Measurements from ENCODE around the gene OR10G3.
A peak's percentile ranks its signal among the peaks of the same experiment; 100 is the strongest.
"Not testable (repeated sequence)": the region's sequence is repeated elsewhere in the genome, so short reads cannot be mapped to it uniquely, and the experiment has no call there.

The OR10G3 gene, protein sequence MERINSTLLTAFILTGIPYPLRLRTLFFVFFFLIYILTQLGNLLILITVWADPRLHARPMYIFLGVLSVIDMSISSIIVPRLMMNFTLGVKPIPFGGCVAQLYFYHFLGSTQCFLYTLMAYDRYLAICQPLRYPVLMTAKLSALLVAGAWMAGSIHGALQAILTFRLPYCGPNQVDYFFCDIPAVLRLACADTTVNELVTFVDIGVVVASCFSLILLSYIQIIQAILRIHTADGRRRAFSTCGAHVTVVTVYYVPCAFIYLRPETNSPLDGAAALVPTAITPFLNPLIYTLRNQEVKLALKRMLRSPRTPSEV

DNA sequence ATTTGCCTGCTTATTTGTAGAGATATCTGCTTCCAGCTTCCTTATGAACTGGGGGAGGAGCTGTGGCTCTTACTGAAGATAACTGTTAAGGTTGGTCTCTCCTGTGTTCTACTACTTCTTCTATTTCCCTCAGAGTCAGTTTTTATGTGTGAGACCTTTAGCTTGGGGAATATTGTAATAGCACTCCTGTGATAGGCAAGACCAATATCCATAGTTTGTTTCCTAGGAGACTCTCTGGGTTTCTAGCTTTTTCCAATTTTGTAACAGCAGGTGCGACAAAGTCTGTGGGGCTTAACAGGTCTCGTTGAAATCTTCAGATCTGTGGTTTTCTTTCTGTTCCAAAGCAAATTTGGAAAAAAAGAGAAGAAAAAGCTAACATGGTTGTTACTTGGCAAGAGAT is at the start of gene OR10G3:
OR10G3 (minus strand) TSS at position 101 of the 400 bp plus-strand sequence. CDS start 9,332 bp downstream, outside the sequence.
- no peak for DNase-seq

GRCh38 chr14:21626491-21627230 is 46.8 kb upstream of the OR10G3 start:
- DNase-seq = no peak

DNA sequence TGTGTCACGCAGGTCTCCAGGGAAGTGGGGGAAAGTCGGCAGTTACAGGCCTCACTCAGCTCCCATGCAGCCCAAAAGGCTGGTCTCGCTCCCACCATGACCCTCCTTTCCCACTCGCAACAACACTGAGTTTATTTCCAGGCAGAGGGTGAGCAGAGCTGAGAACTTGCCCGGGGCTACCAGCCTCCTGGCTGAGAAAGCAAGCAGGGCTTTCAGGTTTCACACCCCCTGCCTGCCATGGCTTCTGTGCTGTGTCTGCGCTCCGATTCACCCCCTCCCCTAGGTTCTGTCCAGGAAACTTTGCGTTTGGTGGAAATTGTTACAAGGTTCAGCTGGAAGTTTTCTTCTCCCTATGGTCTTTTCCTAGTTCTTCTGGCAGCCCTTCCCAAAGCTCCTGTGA is 37.7 kb upstream of the OR10G3 start:
- DNase-seq = no peak

- DNase-seq = no peak
Observed at GRCh38 chr14:21614240-21614639, 34.4 kb upstream of the OR10G3 start.

DNA sequence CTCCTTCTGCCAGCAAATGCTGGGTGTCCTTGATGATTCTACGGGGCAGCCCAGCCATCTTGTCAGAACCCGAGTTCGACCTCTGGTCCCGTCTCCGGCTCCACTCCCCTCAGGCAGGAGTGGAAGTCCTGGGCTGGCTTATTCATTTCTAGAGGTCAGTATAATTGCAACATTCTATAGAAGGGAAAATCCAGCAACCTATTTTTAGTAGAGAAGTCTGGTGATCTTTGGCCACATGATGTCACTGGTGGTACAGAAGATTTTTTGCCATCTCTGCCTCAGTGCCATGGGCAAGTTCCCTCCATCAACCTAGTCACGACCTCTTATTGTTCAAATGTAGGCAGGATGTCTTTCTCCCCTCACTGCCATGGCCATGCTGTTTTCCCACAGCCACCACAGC is 32.4 kb upstream of the OR10G3 start:
- DNase-seq = no peak

DNA sequence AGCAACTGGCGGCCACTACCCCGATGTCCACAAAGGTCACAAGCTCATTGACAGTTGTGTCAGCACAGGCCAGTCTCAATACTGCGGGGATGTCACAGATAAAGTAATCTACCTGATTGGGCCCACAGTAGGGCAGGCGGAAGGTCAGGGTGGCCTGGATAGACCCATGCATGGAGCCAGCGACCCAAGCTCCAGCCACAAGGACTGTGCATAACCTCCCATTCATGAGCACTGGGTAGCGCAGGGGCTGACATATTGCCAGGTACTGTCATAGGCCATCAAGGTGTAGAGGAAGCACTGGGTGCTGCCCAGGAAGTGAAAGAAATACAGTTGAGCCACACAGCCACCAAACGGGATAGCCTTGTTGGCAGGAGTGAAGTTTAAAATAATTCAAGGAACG is 22.3 kb upstream of the OR10G3 start:
- DNase-seq = not testable (repeated sequence)

DNA sequence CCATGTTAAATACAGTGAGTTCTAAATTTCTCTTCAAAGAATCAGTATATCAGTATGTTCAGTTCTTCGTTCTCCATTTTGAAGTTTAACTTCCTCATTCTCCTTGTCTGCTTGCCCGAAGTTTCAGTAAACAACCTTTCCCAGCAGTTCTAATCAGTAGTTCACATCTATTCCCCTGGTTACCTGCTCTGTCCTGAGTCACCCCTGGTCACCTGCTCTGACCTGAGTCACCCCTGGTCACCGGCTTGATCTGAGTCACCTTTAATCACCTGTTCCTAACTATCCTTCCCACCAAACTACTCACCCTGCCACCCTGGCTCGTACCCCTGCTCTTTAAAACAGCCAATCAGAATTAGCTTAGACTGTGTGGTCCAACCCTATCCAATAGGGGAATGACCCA is 9.4 kb upstream of the OR10G3 start:
- DNase-seq = no peak

DNA sequence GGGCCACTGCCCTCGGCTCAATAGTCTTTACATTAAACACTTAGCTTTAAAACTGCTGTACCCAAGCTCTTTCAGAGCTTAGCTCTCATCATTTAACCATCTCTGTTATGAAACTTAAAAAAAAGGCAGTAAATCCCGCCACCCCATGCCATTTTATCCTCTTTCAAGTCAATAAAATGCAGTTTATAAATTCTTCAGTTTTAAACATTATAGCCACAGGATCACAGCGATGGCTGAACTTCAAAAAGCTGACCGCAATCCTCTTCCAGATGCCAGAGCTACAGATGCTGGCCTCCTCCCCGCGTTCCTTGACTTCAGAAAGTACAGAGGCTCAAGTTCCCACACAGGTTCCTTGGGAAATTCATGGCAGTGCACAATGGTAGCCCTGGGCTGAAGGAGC is 4.2 kb downstream of the OR10G3 start:
- no peak for DNase-seq

DNA sequence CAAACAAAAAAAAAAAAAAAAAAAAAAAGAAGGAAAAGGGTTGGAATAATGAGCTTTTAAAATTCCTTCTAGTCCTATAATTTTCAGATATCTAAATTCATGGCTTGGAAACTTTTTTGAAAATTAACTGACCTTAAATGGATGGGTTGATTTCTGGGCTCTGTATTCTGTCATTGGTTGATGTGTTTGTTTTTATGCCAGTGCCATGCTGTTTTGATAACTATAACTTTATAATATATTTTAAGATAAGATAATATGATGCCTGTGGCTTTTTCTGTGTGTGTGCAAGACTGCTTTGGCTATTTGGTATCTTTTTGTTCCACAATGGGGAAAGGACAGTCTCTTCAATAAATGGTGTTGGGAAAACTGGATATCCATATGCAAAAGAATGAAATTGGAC is 7.3 kb downstream of the OR10G3 start:
- no peak for DNase-seq

DNA sequence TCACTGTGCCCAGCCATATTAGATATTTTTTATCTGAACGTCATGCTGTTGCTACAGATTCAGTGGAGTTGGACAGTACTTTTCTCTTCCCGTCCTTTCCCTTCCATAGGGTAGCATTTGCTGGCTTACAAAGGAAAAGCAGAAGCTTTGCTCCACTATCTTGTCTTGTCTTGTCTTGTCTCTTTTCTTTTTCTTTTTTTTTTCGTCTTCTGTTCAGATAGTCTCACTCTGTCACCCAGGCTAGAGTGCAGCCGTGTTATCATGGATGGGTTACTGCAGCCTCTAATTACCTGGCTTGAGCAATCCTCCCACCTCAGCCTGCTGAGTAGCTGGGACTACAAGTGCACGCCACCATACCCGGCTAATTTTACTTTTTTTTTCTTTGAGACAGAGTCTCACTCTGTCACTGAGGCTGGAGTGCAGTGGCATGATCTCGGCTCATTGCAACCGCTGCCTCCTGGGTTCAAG is 21.1 kb downstream of the OR10G3 start:
- no peak for DNase-seq

DNA sequence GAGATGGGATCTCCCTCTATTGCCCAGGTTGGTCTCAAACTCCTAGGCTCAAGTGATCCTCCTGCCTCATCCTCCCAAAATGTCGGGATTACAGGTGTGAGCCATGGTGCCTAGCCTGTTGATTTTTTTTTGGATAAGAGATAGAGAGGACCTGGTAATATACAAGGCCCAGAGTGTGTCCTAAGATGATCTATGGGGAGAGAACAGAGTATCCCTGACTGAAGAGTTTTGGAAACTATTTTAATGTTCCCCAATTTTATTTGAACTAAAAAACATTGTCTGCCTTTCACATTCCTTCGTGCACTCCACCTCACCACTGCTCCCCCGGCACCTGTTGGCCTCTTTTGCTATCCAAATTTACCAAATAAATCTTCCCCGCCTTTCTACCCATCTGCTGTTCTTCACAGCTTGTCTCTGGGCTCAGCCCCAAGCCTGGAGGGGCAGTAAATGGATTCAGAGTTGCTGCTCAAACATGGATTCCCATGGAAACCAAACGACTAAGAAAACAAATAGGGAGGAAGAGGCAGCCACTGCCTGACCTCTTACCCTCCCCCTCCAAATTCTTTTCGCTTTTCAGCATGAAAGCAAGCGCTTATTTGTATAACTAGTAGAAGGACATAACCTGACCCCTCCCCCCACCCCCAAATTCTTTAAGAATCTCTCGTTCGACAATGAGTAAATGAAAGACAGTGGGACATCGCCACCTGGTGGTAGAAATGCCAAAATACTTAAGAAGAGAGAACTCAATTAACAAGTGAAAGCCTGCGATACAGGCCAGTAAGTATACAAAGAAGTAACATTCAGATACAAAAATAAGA is 22.6 kb downstream of the OR10G3 start:
- peak; percentile 68 for DNase-seq

- no peak for DNase-seq
Observed at GRCh38 chr14:21556378-21557083, 23.3 kb downstream of the OR10G3 start.

DNA sequence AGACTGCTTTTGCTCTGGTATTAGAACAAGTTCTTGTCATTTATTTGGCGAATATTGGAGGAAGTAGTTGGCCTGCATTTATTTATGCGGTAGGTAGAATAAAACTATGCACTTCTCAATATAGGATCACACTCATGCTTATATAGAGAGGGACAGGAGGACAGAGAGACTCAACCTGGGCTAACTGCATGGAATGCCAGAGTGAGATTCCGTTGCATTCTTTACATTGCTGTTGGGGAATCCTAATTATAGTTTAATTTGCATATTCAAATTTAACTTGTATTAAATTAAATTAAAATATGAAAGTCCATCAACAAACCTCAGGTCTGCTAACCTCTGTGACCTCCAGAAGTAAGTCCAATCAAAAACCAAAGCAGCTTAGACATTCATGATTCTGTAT is 26.6 kb downstream of the OR10G3 start:
- DNase-seq = no peak

GRCh38 chr14:21544588-21544987 is 35.3 kb downstream of the OR10G3 start:
- not testable (repeated sequence) for DNase-seq

GRCh38 chr14:21543963-21544362 is 35.9 kb downstream of the OR10G3 start:
- no peak for DNase-seq

DNA sequence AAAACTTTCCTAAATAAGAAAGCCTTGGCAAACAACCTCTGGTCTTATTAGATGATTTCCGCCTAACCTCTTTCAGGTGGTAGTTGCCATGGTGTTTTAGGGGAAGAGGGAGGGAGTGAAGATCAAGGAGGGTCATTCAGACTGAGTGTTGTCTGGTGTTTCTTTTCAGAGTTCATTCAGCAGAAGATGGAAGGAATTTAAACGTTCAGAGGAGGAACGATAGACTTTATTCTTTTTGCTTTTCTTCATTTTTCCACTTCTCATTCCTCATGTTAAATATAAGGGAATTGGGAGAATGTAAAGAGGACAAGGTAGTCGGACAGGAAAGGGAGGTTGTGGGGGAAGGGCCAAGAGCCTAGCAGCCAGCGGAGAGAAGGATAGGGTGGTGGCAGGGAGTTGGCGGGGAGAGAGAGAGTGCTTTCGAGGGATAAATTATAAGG is 36.3 kb downstream of the OR10G3 start:
- no peak for DNase-seq

- DNase-seq = no peak
Observed at GRCh38 chr14:21541413-21542074, 38.3 kb downstream of the OR10G3 start.

DNA sequence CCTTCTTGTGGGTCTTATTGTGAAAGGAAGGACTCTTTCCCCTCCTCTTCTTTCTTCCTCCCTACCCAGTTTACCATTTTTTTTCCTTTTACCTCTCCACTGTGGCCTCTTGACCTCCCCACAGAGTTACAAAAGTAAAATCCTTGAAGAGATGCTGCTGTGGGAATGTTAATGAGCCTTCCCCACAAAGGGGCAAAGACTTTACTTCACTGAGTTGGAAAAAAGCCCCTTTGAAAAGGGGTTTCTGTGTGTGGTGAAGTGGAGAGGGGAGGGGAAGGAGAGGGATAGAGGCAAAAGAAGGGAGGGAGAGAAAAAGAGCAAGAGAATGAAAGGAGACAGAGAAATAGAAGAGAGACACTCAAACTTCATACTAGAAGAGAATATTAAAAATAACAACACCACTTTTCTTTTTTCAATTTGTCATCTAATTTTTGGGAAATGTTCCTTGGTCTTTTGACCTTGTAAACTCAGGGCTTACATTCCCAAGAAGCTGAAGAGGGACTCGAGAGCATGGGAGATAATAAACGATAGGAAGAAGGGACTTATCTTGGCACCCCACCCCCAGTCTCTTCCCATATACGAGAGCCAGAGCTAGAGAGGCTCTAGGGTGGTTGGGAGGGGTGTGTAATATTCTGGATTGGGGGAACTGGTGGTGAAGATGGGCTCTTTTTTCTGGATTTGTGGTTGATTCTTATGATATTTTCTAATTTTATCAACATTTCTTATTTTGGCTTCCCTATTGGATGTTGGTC is 40.5 kb downstream of the OR10G3 start:
- no peak for DNase-seq

DNA sequence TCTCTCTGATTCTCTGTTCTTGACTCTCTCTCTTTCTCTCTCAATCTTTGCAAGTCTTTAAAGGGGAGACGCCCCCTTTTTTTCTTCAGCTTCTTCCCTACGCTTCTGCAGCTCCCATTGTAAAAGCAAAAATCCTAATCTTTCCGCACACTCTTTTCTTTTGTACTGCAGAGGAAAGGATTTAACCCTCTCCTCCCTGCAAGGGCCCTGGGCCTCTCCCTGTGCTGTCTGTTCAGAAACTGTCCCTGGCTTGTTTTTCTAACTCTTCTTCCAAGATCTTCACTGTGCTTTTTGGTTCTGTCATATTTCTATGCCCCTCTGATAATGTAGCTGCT is 42.8 kb downstream of the OR10G3 start:
- no peak for DNase-seq

GRCh38 chr14:21536418-21537089 is 43.3 kb downstream of the OR10G3 start:
- no peak for DNase-seq

Measured in NCI-H510A treated with DMSO at 0.1 percent for 48 hours (cell line).